ENCODE data around the gene ABHD14A.

GRCh38 chr3:51961602-51962569 lies 13.0 kb upstream of the ABHD14A start:
- TF ChIP-seq POLR2A (IDR thresholded peaks at IDR 0.05) (no peak), CTCF (IDR thresholded peaks at IDR 0.05) (no peak)
